Panc1 (cell line): Measurements from ENCODE around the gene FGD3.

Source experiments
- POLR2AphosphoS5 ChIP-seq: IDR thresholded peaks from 2 replicates; pipeline ENCODE4 v1.6.1; 2012; ENCODE audit warnings: mild to moderate bottlenecking, low read depth, low read length, moderate library complexity
- TF ChIP-seq, protein P1 (sequence below): fragments of 450-650 bp; IDR thresholded peaks from 2 replicates; pipeline ENCODE4 v1.5.1; 2017; ENCODE audit warnings: mild to moderate bottlenecking
- TF ChIP-seq, protein P2 (sequence below), 2 experiments: IDR thresholded peaks; 2 replicates each; pipeline ENCODE4 v1.6.1; 2011 to 2012; ENCODE audit warnings: low read depth in 2 of 2, control low read depth in 1 of 2, low read length in 1 of 2, mild to moderate bottlenecking in 1 of 2, moderate library complexity in 1 of 2; ENCODE audit not compliant: insufficient read depth in 1 of 2

DNA sequence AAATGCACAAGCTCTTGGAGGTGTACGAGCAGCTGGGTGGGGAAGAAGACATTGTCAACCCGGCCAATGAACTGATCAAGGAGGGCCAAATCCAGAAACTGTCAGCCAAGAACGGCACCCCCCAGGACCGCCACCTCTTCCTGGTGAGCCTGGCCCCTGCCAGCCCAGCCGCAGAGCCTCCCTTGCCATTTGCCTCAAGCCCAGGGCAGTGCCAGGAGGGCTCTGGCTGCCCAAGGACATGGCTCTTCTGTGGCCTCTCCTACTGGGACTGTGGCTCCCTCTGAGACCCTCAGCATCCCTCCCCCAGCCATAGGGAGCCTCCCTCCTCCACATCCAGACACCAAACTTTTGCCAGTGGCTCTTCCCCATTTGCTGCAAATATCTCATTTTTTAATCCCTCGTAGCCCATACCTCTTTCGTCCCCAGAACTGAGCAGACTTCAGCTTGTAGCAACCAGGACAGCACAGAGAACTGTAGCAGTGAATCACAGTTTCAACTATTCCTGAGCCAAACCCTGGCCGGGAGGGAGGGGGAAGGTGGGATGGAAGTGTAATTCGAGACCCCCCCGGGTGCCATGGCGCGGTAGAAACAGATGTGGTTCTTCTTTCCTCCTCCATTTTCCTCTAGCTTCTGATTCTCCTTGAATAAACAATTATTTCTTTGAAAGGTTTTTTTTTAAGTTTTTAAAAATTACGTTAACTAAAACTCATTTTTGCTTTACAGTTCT lies 66.7 kb downstream of the FGD3 start:
- TF ChIP-seq, protein P1, sequence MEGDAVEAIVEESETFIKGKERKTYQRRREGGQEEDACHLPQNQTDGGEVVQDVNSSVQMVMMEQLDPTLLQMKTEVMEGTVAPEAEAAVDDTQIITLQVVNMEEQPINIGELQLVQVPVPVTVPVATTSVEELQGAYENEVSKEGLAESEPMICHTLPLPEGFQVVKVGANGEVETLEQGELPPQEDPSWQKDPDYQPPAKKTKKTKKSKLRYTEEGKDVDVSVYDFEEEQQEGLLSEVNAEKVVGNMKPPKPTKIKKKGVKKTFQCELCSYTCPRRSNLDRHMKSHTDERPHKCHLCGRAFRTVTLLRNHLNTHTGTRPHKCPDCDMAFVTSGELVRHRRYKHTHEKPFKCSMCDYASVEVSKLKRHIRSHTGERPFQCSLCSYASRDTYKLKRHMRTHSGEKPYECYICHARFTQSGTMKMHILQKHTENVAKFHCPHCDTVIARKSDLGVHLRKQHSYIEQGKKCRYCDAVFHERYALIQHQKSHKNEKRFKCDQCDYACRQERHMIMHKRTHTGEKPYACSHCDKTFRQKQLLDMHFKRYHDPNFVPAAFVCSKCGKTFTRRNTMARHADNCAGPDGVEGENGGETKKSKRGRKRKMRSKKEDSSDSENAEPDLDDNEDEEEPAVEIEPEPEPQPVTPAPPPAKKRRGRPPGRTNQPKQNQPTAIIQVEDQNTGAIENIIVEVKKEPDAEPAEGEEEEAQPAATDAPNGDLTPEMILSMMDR: no peak
- TF ChIP-seq POLR2AphosphoS5: no peak
- TF ChIP-seq, protein P2, sequence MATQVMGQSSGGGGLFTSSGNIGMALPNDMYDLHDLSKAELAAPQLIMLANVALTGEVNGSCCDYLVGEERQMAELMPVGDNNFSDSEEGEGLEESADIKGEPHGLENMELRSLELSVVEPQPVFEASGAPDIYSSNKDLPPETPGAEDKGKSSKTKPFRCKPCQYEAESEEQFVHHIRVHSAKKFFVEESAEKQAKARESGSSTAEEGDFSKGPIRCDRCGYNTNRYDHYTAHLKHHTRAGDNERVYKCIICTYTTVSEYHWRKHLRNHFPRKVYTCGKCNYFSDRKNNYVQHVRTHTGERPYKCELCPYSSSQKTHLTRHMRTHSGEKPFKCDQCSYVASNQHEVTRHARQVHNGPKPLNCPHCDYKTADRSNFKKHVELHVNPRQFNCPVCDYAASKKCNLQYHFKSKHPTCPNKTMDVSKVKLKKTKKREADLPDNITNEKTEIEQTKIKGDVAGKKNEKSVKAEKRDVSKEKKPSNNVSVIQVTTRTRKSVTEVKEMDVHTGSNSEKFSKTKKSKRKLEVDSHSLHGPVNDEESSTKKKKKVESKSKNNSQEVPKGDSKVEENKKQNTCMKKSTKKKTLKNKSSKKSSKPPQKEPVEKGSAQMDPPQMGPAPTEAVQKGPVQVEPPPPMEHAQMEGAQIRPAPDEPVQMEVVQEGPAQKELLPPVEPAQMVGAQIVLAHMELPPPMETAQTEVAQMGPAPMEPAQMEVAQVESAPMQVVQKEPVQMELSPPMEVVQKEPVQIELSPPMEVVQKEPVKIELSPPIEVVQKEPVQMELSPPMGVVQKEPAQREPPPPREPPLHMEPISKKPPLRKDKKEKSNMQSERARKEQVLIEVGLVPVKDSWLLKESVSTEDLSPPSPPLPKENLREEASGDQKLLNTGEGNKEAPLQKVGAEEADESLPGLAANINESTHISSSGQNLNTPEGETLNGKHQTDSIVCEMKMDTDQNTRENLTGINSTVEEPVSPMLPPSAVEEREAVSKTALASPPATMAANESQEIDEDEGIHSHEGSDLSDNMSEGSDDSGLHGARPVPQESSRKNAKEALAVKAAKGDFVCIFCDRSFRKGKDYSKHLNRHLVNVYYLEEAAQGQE (IDR thresholded peaks at IDR 0.05; ENCODE audit: insufficient read depth in 1 of 2, low read depth in 2 of 2, low read length in 1 of 2): no peak
